Uterus (tissue), 4 donors: ENCODE results near the gene EPC2. TPM values are rescaled to one million over a fixed set of nuclear protein-coding genes. Genes with fewer than 3 reads are reported as not detected.

ENCODE experiments used
- DNase-seq, 2 donors: peaks; one replicate each; pipeline ENCODE4 v3.0.0-alpha.2; 2019 to 2020
- H3K27ac ChIP-seq, 2 donors: fragments of 200-600 bp; sonication (generic); 1 replicate in 1 of 2; 2 replicates in 1 of 2; pipeline ENCODE4 v1.5.1; 2016 to 2018
- H3K27me3 ChIP-seq, 2 donors: fragments of 200-600 bp; sonication (generic); one replicate each; pipeline ENCODE4 v1.5.1; 2018 to 2019; ENCODE audit warnings: control low read depth in 1 of 2
- H3K36me3 ChIP-seq, 2 donors: fragments of 200-600 bp; sonication (generic); one replicate each; pipeline ENCODE4 v1.5.1; 2019; ENCODE audit warnings: control low read depth in 1 of 2
- H3K4me1 ChIP-seq, 2 donors: fragments of 200-600 bp; sonication (generic); one replicate each; pipeline ENCODE4 v1.5.1; 2018 to 2019; ENCODE audit warnings: control low read depth in 1 of 2
- H3K4me3 ChIP-seq, 2 donors: fragments of 200-600 bp; sonication (generic); 1 replicate in 1 of 2; 2 replicates in 1 of 2; pipeline ENCODE4 v1.5.1; 2018 to 2019; ENCODE audit warnings: mild to moderate bottlenecking in 1 of 2
- H3K9me3 ChIP-seq, 2 donors: fragments of 200-600 bp; sonication (generic); one replicate each; pipeline ENCODE4 v1.5.1; 2019; ENCODE audit warnings: control low read depth in 1 of 2
- POLR2A ChIP-seq, 2 donors: fragments of 450-650 bp; IDR thresholded peaks; one replicate each; pipeline ENCODE4 v1.6.1; 2016; ENCODE audit warnings: antibody characterized with exemption in 2 of 2, mild to moderate bottlenecking in 1 of 2, moderate library complexity in 1 of 2
- intact Hi-C: fragments of 100-400 bp; cut with DNase I; formaldehyde crosslinking; loops from one replicate; pipeline ENCODE4 v1.15.1; 2023; ENCODE audit warnings: low total_unique reads
- total RNA-seq, 4 donors: library from RNA; depleted of rRNA in 3 of 4; stranded (reverse); fragments of >200 nt in 3 of 4; gene quantifications; one replicate each; pipeline versions ENCODE4 v1.1.0 to v1.2.4, GENCODE V29; 2014 to 2023
- TF ChIP-seq, protein P1 (sequence below), 4 experiments: fragments of 200-600 bp in 2 of 4; fragments of 450-650 bp in 2 of 4; sonication (generic) in 2 of 4; IDR thresholded peaks; one replicate each; pipeline ENCODE4 v1.5.1; 2016 to 2019; ENCODE audit warnings: antibody characterized with exemption in 4 of 4, mild to moderate bottlenecking in 2 of 4, moderate library complexity in 1 of 4
- donor health status: DM: yes; HTN: yes; CAD: no.

The EPC2 gene
- total RNA-seq, 4 donors from 2014 or later, result 14.3 to 71.4 (median 33.8) TPM

- DNase-seq, result no peak
- intact Hi-C loops, result no loop called here
- Histone ChIP-seq H3K27ac (no peak overlapping the region), H3K4me1 (peaks cover 0 to 13% of the 10 kb centered on the region in 2 donors), H3K4me3 (no peak overlapping the region), H3K36me3 (no peaks in the 10 kb centered on the region), H3K27me3 (no peaks in the 10 kb centered on the region), H3K9me3 (no peaks in the 10 kb centered on the region)
- TF ChIP-seq, protein P1, sequence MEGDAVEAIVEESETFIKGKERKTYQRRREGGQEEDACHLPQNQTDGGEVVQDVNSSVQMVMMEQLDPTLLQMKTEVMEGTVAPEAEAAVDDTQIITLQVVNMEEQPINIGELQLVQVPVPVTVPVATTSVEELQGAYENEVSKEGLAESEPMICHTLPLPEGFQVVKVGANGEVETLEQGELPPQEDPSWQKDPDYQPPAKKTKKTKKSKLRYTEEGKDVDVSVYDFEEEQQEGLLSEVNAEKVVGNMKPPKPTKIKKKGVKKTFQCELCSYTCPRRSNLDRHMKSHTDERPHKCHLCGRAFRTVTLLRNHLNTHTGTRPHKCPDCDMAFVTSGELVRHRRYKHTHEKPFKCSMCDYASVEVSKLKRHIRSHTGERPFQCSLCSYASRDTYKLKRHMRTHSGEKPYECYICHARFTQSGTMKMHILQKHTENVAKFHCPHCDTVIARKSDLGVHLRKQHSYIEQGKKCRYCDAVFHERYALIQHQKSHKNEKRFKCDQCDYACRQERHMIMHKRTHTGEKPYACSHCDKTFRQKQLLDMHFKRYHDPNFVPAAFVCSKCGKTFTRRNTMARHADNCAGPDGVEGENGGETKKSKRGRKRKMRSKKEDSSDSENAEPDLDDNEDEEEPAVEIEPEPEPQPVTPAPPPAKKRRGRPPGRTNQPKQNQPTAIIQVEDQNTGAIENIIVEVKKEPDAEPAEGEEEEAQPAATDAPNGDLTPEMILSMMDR (IDR thresholded peaks at IDR 0.05), result no peak
- no peak for TF ChIP-seq POLR2A (IDR thresholded peaks at IDR 0.05)
These were observed 174.6 kb downstream of the EPC2 start for GRCh38 chr2:148819019-148819585.

GRCh38 chr2:148824190-148824589, 179.6 kb downstream of the EPC2 start:
- no peaks in the 10 kb centered on the region for H3K9me3 ChIP-seq
- no peak for DNase-seq
- no peak overlapping the region for H3K27ac ChIP-seq
- no peaks in the 10 kb centered on the region for H3K27me3 ChIP-seq
- no peaks in the 10 kb centered on the region for H3K36me3 ChIP-seq
- no peaks in the 10 kb centered on the region for H3K4me1 ChIP-seq
- no peak overlapping the region for H3K4me3 ChIP-seq
- no peak for TF ChIP-seq POLR2A (IDR thresholded peaks at IDR 0.05)
- TF ChIP-seq, protein P1 (IDR thresholded peaks at IDR 0.05), result no peak
- intact Hi-C loops, result no loop called here

- no peak overlapping the region for H3K27ac ChIP-seq
- no peaks in the 10 kb centered on the region for H3K4me1 ChIP-seq
- intact Hi-C loops, result no loop called here
- no peak for TF ChIP-seq POLR2A (IDR thresholded peaks at IDR 0.05)
- TF ChIP-seq, protein P1 (IDR thresholded peaks at IDR 0.05), result no peak
- no peak for DNase-seq
- H3K27me3 ChIP-seq, result no peaks in the 10 kb centered on the region
- H3K4me3 ChIP-seq, result no peak overlapping the region
- no peaks in the 10 kb centered on the region for H3K36me3 ChIP-seq
- H3K9me3 ChIP-seq, result no peaks in the 10 kb centered on the region
These were observed 182.2 kb downstream of the EPC2 start for GRCh38 chr2:148826791-148827190.

DNA sequence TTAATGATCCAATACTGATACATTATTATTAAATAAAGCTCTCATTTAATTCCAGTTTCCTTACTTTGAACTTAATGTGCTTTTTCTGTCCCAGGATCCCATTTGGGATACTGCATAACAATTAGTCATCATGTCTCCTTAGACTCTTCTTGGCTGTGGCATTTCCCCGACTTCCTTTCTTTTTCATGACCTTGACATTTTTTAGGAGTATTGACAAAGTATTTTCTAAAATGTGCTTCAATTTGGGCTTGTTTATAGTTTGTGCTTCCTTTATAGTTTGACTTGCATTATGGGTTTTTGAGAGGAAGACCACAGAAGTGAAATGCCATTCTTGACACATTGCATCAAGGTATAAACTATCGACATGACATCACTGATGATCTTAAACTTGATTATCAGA, 184.4 kb downstream of the EPC2 start:
- Histone ChIP-seq H3K4me3 (no peak overlapping the region), H3K27me3 (no peaks in the 10 kb centered on the region), H3K36me3 (no peaks in the 10 kb centered on the region), H3K4me1 (no peaks in the 10 kb centered on the region), H3K27ac (no peak overlapping the region), H3K9me3 (no peaks in the 10 kb centered on the region)
- intact Hi-C loops, result no loop called here
- no peak for DNase-seq
- no peak for TF ChIP-seq POLR2A (IDR thresholded peaks at IDR 0.05)
- TF ChIP-seq, protein P1 (IDR thresholded peaks at IDR 0.05), result no peak

DNA sequence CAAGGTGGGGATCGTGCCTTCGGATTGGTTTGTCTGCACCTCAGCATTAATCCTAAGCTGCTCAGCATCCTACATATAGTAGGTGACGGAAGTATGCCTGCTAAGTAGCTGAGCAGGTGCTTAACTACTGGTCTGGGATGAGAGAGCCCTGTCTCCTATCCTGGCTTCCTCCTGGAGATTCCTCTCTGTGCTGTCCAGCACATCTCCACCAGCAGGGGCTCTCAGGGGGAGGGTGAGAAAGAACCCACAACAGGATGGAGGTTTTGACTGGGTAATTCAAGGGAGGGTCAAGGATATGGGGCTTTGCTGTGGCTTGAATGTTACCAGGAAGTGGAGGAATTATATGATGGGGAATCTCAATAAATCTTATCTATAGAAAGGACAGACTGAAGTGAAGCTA, 185.1 kb downstream of the EPC2 start:
- Histone ChIP-seq H3K4me3 (no peak overlapping the region), H3K36me3 (no peaks in the 10 kb centered on the region), H3K9me3 (no peaks in the 10 kb centered on the region), H3K4me1 (no peaks in the 10 kb centered on the region), H3K27ac (no peak overlapping the region), H3K27me3 (no peaks in the 10 kb centered on the region)
- intact Hi-C loops, result no loop called here
- TF ChIP-seq, protein P1 (IDR thresholded peaks at IDR 0.05), result no peak
- no peak for TF ChIP-seq POLR2A (IDR thresholded peaks at IDR 0.05)
- DNase-seq, result no peak
